Placental pericyte (primary cell): ENCODE results near the gene RERGL. TPM values are rescaled to one million over a fixed set of nuclear protein-coding genes. Genes with fewer than 3 reads are reported as not detected.

Source experiments
- total RNA-seq: library from RNA; depleted of rRNA; stranded (reverse); fragments of >200 nt; gene quantifications from 2 replicates; pipeline ENCODE4 v1.2.3, GENCODE V29; 2012

The RERGL gene, protein sequence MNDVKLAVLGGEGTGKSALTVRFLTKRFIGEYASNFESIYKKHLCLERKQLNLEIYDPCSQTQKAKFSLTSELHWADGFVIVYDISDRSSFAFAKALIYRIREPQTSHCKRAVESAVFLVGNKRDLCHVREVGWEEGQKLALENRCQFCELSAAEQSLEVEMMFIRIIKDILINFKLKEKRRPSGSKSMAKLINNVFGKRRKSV
- not detected in 2 replicates for total RNA-seq

DNA sequence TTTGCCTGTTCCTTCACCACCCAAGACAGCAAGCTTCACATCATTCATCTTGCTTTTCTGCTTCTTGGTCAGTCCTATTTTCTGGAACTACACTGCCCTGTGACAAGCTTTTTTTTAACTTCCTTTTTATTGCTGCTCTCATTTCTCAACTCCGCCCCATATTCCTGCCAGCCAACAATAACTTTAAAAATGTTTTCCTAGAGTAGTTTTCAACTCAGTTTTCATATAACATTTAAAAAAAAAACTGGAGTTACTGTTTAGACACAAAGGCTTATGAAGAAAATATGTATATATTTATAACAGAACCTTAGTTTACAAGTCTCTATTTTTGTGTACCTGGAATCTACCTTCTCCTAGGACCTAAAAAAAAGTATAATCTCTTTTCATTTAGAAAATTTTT is at the start of gene RERGL:
TSS of gene RERGL (minus strand) at position 101 of the 400 bp plus-strand sequence. CDS start at position 48, 53 bp downstream.

Other genes starting within 250 kb of the RERGL start
- not detected in 2 replicates for gene PIK3C2G, start 171.3 kb upstream of the RERGL start, total RNA-seq